H1 (cell line): ENCODE measurements around the gene LRRN1. TPM values are rescaled to one million over a fixed set of nuclear protein-coding genes. Genes with fewer than 3 reads are reported as not detected.

ENCODE experiments used
- CTCF ChIA-PET: fragments of 300-600 bp; sonication (Branson Sonifier 250); formaldehyde crosslinking; loops from one replicate; lab custom pipeline; 2021; ENCODE audit not compliant: partially characterized antibody; lab: Charles Lee
- POLR2A ChIA-PET: fragments of 300-600 bp; sonication (Branson Sonifier 250); formaldehyde crosslinking; loops from one replicate; lab custom pipeline; 2021; ENCODE audit warnings: inconsistent platforms; ENCODE audit not compliant: partially characterized antibody; lab: Charles Lee
- DNase-seq, 2 experiments: peaks; one replicate each; pipeline versions ENCODE4 v3.0.0 to v3.0.0-alpha.2; 2010 to 2022; ENCODE audit warnings: low spot score in 2 of 2, low read depth in 1 of 2, mixed read lengths in 1 of 2
- FAIRE-seq: peaks from 2 replicates; lab custom pipeline; 2011; peaks lifted over from hg19 to GRCh38; lab: Jason Lieb, UNC
- H2AFZ ChIP-seq: 2 replicates; pipeline ENCODE4 v1.8.1; 2012; ENCODE audit warnings: low read length, inconsistent platforms
- H2AK5ac ChIP-seq: 2 replicates; pipeline ENCODE4 v1.6.1; 2013; ENCODE audit warnings: low read depth, low read length
- H2BK120ac ChIP-seq: replicated peaks from 2 replicates; pipeline ENCODE3; 2013; ENCODE audit warnings: low read depth, low read length, inconsistent platforms
- H2BK12ac ChIP-seq: 2 replicates; pipeline ENCODE4 v1.6.1; 2013; ENCODE audit warnings: low read depth, low read length
- H2BK15ac ChIP-seq: 2 replicates; pipeline ENCODE4 v1.6.1; 2013; ENCODE audit warnings: low read length
- H2BK20ac ChIP-seq: 2 replicates; pipeline ENCODE4 v1.6.1; 2013; ENCODE audit warnings: low read length
- H2BK5ac ChIP-seq: 2 replicates; pipeline ENCODE4 v1.6.1; 2013; ENCODE audit warnings: low read depth, low read length
- H3K14ac ChIP-seq: 2 replicates; pipeline ENCODE4 v1.6.1; 2013; ENCODE audit warnings: inconsistent platforms; ENCODE audit not compliant: insufficient read length
- H3K18ac ChIP-seq: 2 replicates; pipeline ENCODE4 v1.6.1; 2013; ENCODE audit warnings: low read length; ENCODE audit errors: extremely low read depth
- H3K23ac ChIP-seq: 2 replicates; pipeline ENCODE4 v1.6.1; 2013; ENCODE audit warnings: inconsistent platforms; ENCODE audit not compliant: insufficient read length
- H3K23me2 ChIP-seq: 2 replicates; pipeline ENCODE4 v1.6.1; 2013; ENCODE audit warnings: low read depth, low read length
- H3K27ac ChIP-seq: 2 replicates; pipeline ENCODE4 v1.6.1; 2011; ENCODE audit warnings: low read depth, low read length, inconsistent platforms
- H3K27me3 ChIP-seq, 4 experiments: replicated peaks in 1 of 4; 1 replicate in 1 of 4; 2 replicates in 3 of 4; pipeline versions ENCODE4 v1.6.1 to v1.8.1; 2011 to 2013; ENCODE audit warnings: low read length in 3 of 4, mild to moderate bottlenecking in 3 of 4, inconsistent platforms in 2 of 4, mixed read lengths in 2 of 4, moderate library complexity in 1 of 4; ENCODE audit not compliant: control insufficient read depth in 3 of 4, insufficient read depth in 3 of 4; ENCODE audit errors: extremely low read depth in 1 of 4
- H3K36me3 ChIP-seq, 4 experiments: 2 replicates each; pipeline versions ENCODE4 v1.6.1 to v1.8.1; 2011 to 2013; ENCODE audit warnings: mild to moderate bottlenecking in 4 of 4, low read length in 3 of 4, moderate library complexity in 2 of 4, control low read depth in 1 of 4, inconsistent platforms in 1 of 4; ENCODE audit not compliant: insufficient read depth in 4 of 4, control insufficient read depth in 2 of 4
- H3K4ac ChIP-seq: replicated peaks from 2 replicates; pipeline ENCODE3; 2013; ENCODE audit warnings: low read length, low read depth, mixed read lengths, inconsistent platforms; ENCODE audit not compliant: insufficient read length
- H3K4me1 ChIP-seq, 4 experiments: replicated peaks in 1 of 4; 1 replicate in 1 of 4; 2 replicates in 3 of 4; pipeline versions ENCODE4 v1.6.1 to v1.8.1; 2011 to 2013; ENCODE audit warnings: low read length in 3 of 4, inconsistent platforms in 2 of 4, mixed read lengths in 1 of 4; ENCODE audit not compliant: insufficient read depth in 4 of 4, control insufficient read depth in 3 of 4
- H3K4me2 ChIP-seq, 2 experiments: 2 replicates each; pipeline versions ENCODE4 v1.6.1 to v1.8.1; 2011 to 2013; ENCODE audit warnings: low read depth in 2 of 2, low read length in 2 of 2, control low read depth in 1 of 2, inconsistent platforms in 1 of 2, mild to moderate bottlenecking in 1 of 2; ENCODE audit not compliant: insufficient read depth in 1 of 2
- H3K4me3 ChIP-seq, 4 experiments: fragments of 200-600, 300-600 bp in 1 of 4; sonication (generic), shearing (Covaris generic), sonication (Bioruptor Twin) in 1 of 4; 2 replicates each; pipeline versions ENCODE4 v1.5.1 to v1.8.1; 2011 to 2016; ENCODE audit warnings: low read length in 4 of 4, low read depth in 3 of 4, control low read depth in 2 of 4, inconsistent platforms in 2 of 4, mild to moderate bottlenecking in 2 of 4, mixed read lengths in 1 of 4, moderate library complexity in 1 of 4; ENCODE audit not compliant: insufficient read depth in 2 of 4; ENCODE audit errors: extremely low read depth in 1 of 4
- H3K56ac ChIP-seq: replicated peaks from 2 replicates; pipeline ENCODE3; 2013; ENCODE audit warnings: low read depth, mild to moderate bottlenecking, mixed read lengths, low read length, inconsistent platforms; ENCODE audit not compliant: insufficient read length
- H3K79me1 ChIP-seq: 2 replicates; pipeline ENCODE4 v1.6.1; 2013; ENCODE audit warnings: low read depth, low read length, control low read depth
- H3K79me2 ChIP-seq, 2 experiments: 2 replicates each; pipeline versions ENCODE4 v1.6.1 to v1.8.1; 2012 to 2013; ENCODE audit warnings: low read length in 2 of 2, mild to moderate bottlenecking in 2 of 2, inconsistent platforms in 1 of 2; ENCODE audit not compliant: insufficient read depth in 2 of 2, control insufficient read depth in 1 of 2
- H3K9ac ChIP-seq, 4 experiments: replicated peaks in 1 of 4; 1 replicate in 1 of 4; 2 replicates in 3 of 4; pipeline versions ENCODE4 v1.6.1 to v1.8.1; 2011 to 2013; ENCODE audit warnings: low read depth in 3 of 4, low read length in 3 of 4, control low read depth in 2 of 4, mild to moderate bottlenecking in 2 of 4, moderate library complexity in 2 of 4, inconsistent platforms in 1 of 4; ENCODE audit errors: extremely low read depth in 1 of 4
- H3K9me3 ChIP-seq, 2 experiments: 2 replicates each; pipeline versions ENCODE4 v1.6.1 to v1.8.1; 2012 to 2013; ENCODE audit warnings: mild to moderate bottlenecking in 2 of 2, moderate library complexity in 2 of 2, control low read depth in 1 of 2, inconsistent platforms in 1 of 2, low read depth in 1 of 2, low read length in 1 of 2, mixed read lengths in 1 of 2; ENCODE audit not compliant: insufficient read depth in 2 of 2
- H4K20me1 ChIP-seq, 2 experiments: replicated peaks in 1 of 2; 2 replicates each; pipeline versions ENCODE3 to v1.8.1; 2011 to 2013; ENCODE audit warnings: inconsistent platforms in 2 of 2, low read length in 2 of 2, mild to moderate bottlenecking in 1 of 2; ENCODE audit not compliant: insufficient read depth in 2 of 2, control insufficient read depth in 1 of 2
- H4K5ac ChIP-seq: 2 replicates; pipeline ENCODE4 v1.6.1; 2013; ENCODE audit warnings: low read length, low read depth, mixed read lengths, inconsistent platforms; ENCODE audit not compliant: insufficient read length
- H4K8ac ChIP-seq: 2 replicates; pipeline ENCODE4 v1.8.0; 2013; ENCODE audit warnings: mild to moderate bottlenecking, moderate library complexity, low read length, inconsistent platforms; ENCODE audit not compliant: insufficient read depth; ENCODE audit errors: extremely low read depth
- H4K91ac ChIP-seq: replicated peaks from 2 replicates; pipeline ENCODE3; 2013; ENCODE audit warnings: low read length, mixed read lengths, inconsistent platforms; ENCODE audit not compliant: insufficient read length
- BACH1 ChIP-seq: IDR thresholded peaks from 2 replicates; pipeline ENCODE4 v1.6.1; 2012; ENCODE audit warnings: low read length, improper control_type of control experiment
- CBX5 ChIP-seq: fragments of 300-800, 300-1000 bp; sonication (generic); IDR thresholded peaks from 2 replicates; pipeline ENCODE4 v1.7.1; 2016; ENCODE audit warnings: antibody characterized with exemption, low read length, low read depth
- CTBP2 ChIP-seq: IDR thresholded peaks from 2 replicates; pipeline ENCODE4 v1.7.0; 2011; ENCODE audit warnings: borderline replicate concordance, mild to moderate bottlenecking, moderate library complexity, mixed read lengths, low read length; ENCODE audit not compliant: insufficient read depth, insufficient read length
- HDAC2 ChIP-seq, 2 experiments: fragments of 300-600 bp in 1 of 2; sonication (generic) in 1 of 2; IDR thresholded peaks; 2 replicates each; pipeline ENCODE4 v1.6.1; 2011 to 2012; ENCODE audit warnings: low read depth in 2 of 2, low read length in 2 of 2, mild to moderate bottlenecking in 2 of 2, moderate library complexity in 2 of 2, borderline replicate concordance in 1 of 2, inconsistent platforms in 1 of 2
- HDAC6 ChIP-seq: IDR thresholded peaks from one replicate; pipeline ENCODE4 v1.7.1; 2012; ENCODE audit warnings: low read depth, mild to moderate bottlenecking, inconsistent platforms, low read length, moderate library complexity
- KDM1A ChIP-seq: fragments of 200-600, 300-600 bp; sonication (generic); IDR thresholded peaks from 2 replicates; pipeline ENCODE4 v1.7.1; 2016; ENCODE audit warnings: mild to moderate bottlenecking, low read length, borderline replicate concordance
- POU5F1 ChIP-seq: IDR thresholded peaks from 2 replicates; pipeline ENCODE4 v1.6.1; 2011; ENCODE audit warnings: low read depth, mild to moderate bottlenecking, low read length, moderate library complexity
- SUZ12 ChIP-seq: fragments of 200-600 bp; sonication (generic); IDR thresholded peaks from 2 replicates; pipeline ENCODE4 v1.6.1; 2012; ENCODE audit warnings: mild to moderate bottlenecking, inconsistent platforms, low read length, moderate library complexity, mixed read lengths
- TEAD4 ChIP-seq: IDR thresholded peaks from 2 replicates; pipeline ENCODE4 v1.6.1; 2012; ENCODE audit warnings: low read depth, low read length, inconsistent platforms, mixed read lengths
- ZNF274 ChIP-seq: IDR thresholded peaks from 2 replicates; pipeline ENCODE4 v1.7.0; 2012; ENCODE audit warnings: low read length, borderline replicate concordance; ENCODE audit errors: extremely low read depth
- WGBS, 2 experiments: shearing (Covaris generic) in 1 of 2; methylation state at CpG; one replicate each; pipeline versions ENCODE4 v1.1.6 to v1.1.7; 2013 to 2015; ENCODE audit warnings: low lambda C conversion rate in 2 of 2, mixed read lengths in 2 of 2, inconsistent platforms in 1 of 2, low coverage in 1 of 2, missing lambda C conversion rate in 1 of 2; ENCODE audit not compliant: insufficient replicate concordance in 2 of 2, insufficient coverage in 1 of 2, insufficient read length in 1 of 2; ENCODE audit errors: extremely low coverage in 1 of 2, missing lambda C conversion rate in 1 of 2; 5-methylcytosine and 5-hydroxymethylcytosine counted together
- polyA plus RNA-seq, 7 experiments: library from polyadenylated mRNA; depleted of rRNA in 3 of 7; stranded (reverse) in 5 of 7; unstranded in 2 of 7; fragments of >200 nt in 5 of 7; fragments of 200-250 nt in 2 of 7; gene quantifications; 1 replicate in 5 of 7; 2 replicates in 1 of 7; 4 replicates in 1 of 7; pipeline versions ENCODE4 v1.2.1 to v1.2.3, GENCODE V29; 2011 to 2013; ENCODE audit warnings: missing spikeins in 2 of 7, mixed read lengths in 2 of 7
- total RNA-seq: library from RNA; stranded (reverse); fragmentation: NEBNext Ultra II Directional; extraction: Animal tissue kit (Norgen Biotek cat#: 25700); gene quantifications from 2 replicates; pipeline ENCODE4 v1.2.1, GENCODE V29; 2021
- TF ChIP-seq, protein P1 (sequence below), 3 experiments: IDR thresholded peaks; 1 replicate in 2 of 3; 2 replicates in 1 of 3; pipeline versions ENCODE4 v1.5.1 to v1.6.1; 2011; ENCODE audit warnings: low read length in 3 of 3, mild to moderate bottlenecking in 3 of 3, inconsistent platforms in 2 of 3, low read depth in 1 of 3, moderate library complexity in 1 of 3; ENCODE audit not compliant: insufficient read depth in 1 of 3; ENCODE audit errors: control extremely low read depth in 1 of 3

The LRRN1 gene
- total and polyA plus RNA-seq, 2 of the 8 experiments (the other 6 are each of a cell fraction or from before 2014, with no cell fraction given): 159 to 199 TPM

DNA sequence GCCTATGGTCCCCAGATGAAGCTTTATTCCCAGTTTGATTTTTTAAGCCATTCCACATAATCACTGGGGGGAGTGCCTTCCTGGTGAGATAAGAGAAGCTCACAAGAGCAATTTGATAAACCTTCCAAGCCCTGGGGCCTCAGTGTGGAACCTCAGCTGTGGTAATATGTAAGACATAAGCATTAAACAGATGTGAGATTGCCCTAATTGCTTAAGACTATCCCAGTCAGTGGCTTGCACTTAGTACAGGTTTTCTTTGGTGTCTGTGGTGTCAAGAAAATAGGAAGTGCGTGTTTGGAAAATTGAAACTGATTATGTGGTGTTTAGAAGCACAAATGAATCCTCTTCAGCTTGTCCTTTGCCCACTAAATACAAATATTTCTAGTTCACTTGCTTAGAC is 54.3 kb downstream of the LRRN1 start:
- no peaks in the 10 kb centered on the region; a peak in 1 of 4 replicates for H3K79me2 ChIP-seq
- H3K27me3 ChIP-seq: no peaks in the 10 kb centered on the region
- H2AFZ ChIP-seq: no peak overlapping the region
- no peak overlapping the region for H2AK5ac ChIP-seq
- H2BK120ac ChIP-seq: no peak overlapping the region
- H4K91ac ChIP-seq: no peak overlapping the region
- ChIA-PET POLR2A (interaction anchor here (2.9 kb wide), 1 partner anchor 53 kb away, joined by 15 read pairs; no protein-coding TSS in a partner anchor), CTCF (interaction anchor here (0.7 to 3.3 kb wide), 5 partner anchors 144 to 657 kb away, joined by 3 to 12 read pairs (median 5); no protein-coding TSS in a partner anchor)
- H2BK20ac ChIP-seq: no peak overlapping the region
- H3K23me2 ChIP-seq: no peaks in the 10 kb centered on the region
- FAIRE-seq: no peak
- H3K23ac ChIP-seq: no peak overlapping the region
- no peaks in the 10 kb centered on the region for H3K79me1 ChIP-seq
- H4K8ac ChIP-seq: no peak overlapping the region
- H3K4me2 ChIP-seq: no peak overlapping the region
- H4K5ac ChIP-seq: no peak overlapping the region
- no peak overlapping the region for H3K18ac ChIP-seq
- no peaks in the 10 kb centered on the region for H3K9me3 ChIP-seq
- no peak overlapping the region for H2BK12ac ChIP-seq
- H2BK15ac ChIP-seq: no peak overlapping the region
- H3K56ac ChIP-seq: no peak overlapping the region
- H4K20me1 ChIP-seq: peaks cover 10 to 17% of the 10 kb centered on the region in 2 experiments
- no peak overlapping the region for H3K14ac ChIP-seq
- H3K4me1 ChIP-seq: peaks cover 0 to 12% (median 8%) of the 10 kb centered on the region in 4 experiments; a peak in 4 of 7 replicates
- no peak overlapping the region for H3K9ac ChIP-seq
- 93% methylated on average over 1 of the region's 1 CpG; no CpG with 5 or more reads in 1 of the 2 experiments for WGBS, 2 experiments
- H3K27ac ChIP-seq: no peak overlapping the region
- H3K36me3 ChIP-seq: peaks cover 0 to 11% (median 2%) of the 10 kb centered on the region in 4 experiments; a peak in 2 of 8 replicates
- no peak overlapping the region for H3K4ac ChIP-seq
- no peak overlapping the region for H2BK5ac ChIP-seq
- H3K4me3 ChIP-seq: no peak overlapping the region
- no peak for DNase-seq
- TF ChIP-seq CBX5: no peak
- TF ChIP-seq HDAC6: no peak
- TF ChIP-seq KDM1A: no peak
- TF ChIP-seq, protein P1, sequence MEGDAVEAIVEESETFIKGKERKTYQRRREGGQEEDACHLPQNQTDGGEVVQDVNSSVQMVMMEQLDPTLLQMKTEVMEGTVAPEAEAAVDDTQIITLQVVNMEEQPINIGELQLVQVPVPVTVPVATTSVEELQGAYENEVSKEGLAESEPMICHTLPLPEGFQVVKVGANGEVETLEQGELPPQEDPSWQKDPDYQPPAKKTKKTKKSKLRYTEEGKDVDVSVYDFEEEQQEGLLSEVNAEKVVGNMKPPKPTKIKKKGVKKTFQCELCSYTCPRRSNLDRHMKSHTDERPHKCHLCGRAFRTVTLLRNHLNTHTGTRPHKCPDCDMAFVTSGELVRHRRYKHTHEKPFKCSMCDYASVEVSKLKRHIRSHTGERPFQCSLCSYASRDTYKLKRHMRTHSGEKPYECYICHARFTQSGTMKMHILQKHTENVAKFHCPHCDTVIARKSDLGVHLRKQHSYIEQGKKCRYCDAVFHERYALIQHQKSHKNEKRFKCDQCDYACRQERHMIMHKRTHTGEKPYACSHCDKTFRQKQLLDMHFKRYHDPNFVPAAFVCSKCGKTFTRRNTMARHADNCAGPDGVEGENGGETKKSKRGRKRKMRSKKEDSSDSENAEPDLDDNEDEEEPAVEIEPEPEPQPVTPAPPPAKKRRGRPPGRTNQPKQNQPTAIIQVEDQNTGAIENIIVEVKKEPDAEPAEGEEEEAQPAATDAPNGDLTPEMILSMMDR (IDR thresholded peaks at IDR 0.05; ENCODE audit: control extremely low read depth in 1 of 3, insufficient read depth in 1 of 3, low read depth in 1 of 3, low read length in 3 of 3): no peak
- TF ChIP-seq TEAD4: no peak
- TF ChIP-seq POU5F1: no peak
- no peak for TF ChIP-seq ZNF274
- no peak for TF ChIP-seq HDAC2 (IDR thresholded peaks at IDR 0.05; ENCODE audit: borderline replicate concordance in 1 of 2, low read depth in 2 of 2, low read length in 2 of 2)
- no peak for TF ChIP-seq CTBP2
- TF ChIP-seq BACH1: no peak
- TF ChIP-seq SUZ12: no peak
